HCT116 (cell line): ENCODE results near the gene JAG1.

Source experiments
- CEBPB ChIP-seq: IDR thresholded peaks from 2 replicates; pipeline ENCODE4 v1.6.1; 2012; ENCODE audit warnings: low read depth
- POLR2A ChIP-seq: IDR thresholded peaks from 2 replicates; pipeline ENCODE4 v1.7.0; 2011; ENCODE audit warnings: borderline replicate concordance; ENCODE audit not compliant: insufficient read depth, insufficient read length; ENCODE audit errors: extremely low read depth
- SRF ChIP-seq: IDR thresholded peaks from 2 replicates; pipeline ENCODE4 v1.6.1; 2012; ENCODE audit warnings: low read depth
- TF ChIP-seq, protein P1 (sequence below), 3 experiments: fragments of 200-600 bp in 1 of 3; sonication (generic) in 1 of 3; IDR thresholded peaks in 2 of 3; conservative IDR thresholded peaks in 1 of 3; 2 replicates each; pipeline ENCODE4 v1.5.1; 2012 to 2017; ENCODE audit warnings: low read depth in 2 of 3, low read length in 2 of 3, antibody characterized with exemption in 1 of 3, borderline replicate concordance in 1 of 3, control low read depth in 1 of 3, mild to moderate bottlenecking in 1 of 3, mixed read lengths in 1 of 3, mixed run types in 1 of 3, moderate library complexity in 1 of 3; ENCODE audit not compliant: insufficient read depth in 1 of 3

GRCh38 chr20:10686356-10687133, 12.7 kb upstream of the JAG1 start:
- TF ChIP-seq, protein P1, sequence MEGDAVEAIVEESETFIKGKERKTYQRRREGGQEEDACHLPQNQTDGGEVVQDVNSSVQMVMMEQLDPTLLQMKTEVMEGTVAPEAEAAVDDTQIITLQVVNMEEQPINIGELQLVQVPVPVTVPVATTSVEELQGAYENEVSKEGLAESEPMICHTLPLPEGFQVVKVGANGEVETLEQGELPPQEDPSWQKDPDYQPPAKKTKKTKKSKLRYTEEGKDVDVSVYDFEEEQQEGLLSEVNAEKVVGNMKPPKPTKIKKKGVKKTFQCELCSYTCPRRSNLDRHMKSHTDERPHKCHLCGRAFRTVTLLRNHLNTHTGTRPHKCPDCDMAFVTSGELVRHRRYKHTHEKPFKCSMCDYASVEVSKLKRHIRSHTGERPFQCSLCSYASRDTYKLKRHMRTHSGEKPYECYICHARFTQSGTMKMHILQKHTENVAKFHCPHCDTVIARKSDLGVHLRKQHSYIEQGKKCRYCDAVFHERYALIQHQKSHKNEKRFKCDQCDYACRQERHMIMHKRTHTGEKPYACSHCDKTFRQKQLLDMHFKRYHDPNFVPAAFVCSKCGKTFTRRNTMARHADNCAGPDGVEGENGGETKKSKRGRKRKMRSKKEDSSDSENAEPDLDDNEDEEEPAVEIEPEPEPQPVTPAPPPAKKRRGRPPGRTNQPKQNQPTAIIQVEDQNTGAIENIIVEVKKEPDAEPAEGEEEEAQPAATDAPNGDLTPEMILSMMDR (IDR thresholded peaks at IDR 0.05 in 2 of 3, conservative IDR thresholded peaks at IDR 0.05 in 1 of 3; ENCODE audit: borderline replicate concordance in 1 of 3, insufficient read depth in 1 of 3, low read depth in 2 of 3, low read length in 2 of 3): no peak
- TF ChIP-seq POLR2A (no peak), SRF (no peak), CEBPB (no peak)
